ENCODE data around the gene C1QTNF6. TPM values are rescaled to one million over a fixed set of nuclear protein-coding genes. Genes with fewer than 3 reads are reported as not detected.

Gene C1QTNF6
- total RNA-seq, 1 donor from 2014 or later: 5.3 TPM

DNA sequence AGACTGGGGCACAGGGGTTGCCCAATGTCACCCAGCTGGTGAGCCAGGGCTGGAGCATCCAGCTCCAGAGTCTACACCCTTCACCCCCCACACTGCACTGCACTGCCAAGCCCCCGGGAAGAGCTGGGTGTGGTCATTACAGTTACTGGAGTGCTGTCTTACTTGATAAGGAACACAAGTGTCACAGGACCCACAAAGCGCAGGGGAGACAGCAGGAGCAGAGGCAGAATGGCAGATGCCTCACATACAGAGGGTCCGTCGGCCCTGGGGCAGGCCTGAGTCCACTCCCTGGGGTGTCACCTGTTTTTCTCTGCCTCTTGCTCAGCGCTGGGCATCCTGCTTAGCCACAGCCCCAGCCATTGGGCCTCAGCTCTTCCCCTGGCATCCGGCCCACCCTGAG is 46.1 kb downstream of the C1QTNF6 start:
- TF ChIP-seq, protein P1, sequence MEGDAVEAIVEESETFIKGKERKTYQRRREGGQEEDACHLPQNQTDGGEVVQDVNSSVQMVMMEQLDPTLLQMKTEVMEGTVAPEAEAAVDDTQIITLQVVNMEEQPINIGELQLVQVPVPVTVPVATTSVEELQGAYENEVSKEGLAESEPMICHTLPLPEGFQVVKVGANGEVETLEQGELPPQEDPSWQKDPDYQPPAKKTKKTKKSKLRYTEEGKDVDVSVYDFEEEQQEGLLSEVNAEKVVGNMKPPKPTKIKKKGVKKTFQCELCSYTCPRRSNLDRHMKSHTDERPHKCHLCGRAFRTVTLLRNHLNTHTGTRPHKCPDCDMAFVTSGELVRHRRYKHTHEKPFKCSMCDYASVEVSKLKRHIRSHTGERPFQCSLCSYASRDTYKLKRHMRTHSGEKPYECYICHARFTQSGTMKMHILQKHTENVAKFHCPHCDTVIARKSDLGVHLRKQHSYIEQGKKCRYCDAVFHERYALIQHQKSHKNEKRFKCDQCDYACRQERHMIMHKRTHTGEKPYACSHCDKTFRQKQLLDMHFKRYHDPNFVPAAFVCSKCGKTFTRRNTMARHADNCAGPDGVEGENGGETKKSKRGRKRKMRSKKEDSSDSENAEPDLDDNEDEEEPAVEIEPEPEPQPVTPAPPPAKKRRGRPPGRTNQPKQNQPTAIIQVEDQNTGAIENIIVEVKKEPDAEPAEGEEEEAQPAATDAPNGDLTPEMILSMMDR (IDR thresholded peaks at IDR 0.05): no peak
- Histone ChIP-seq H3K27me3 (ENCODE audit: low read depth) (peaks cover 4% of the 10 kb centered on the region), H3K36me3 (no peaks in the 10 kb centered on the region), H3K9me3 (no peaks in the 10 kb centered on the region), H3K4me3 (no peak overlapping the region), H3K4me1 (no peaks in the 10 kb centered on the region), H3K27ac (no peak overlapping the region)
- intact Hi-C loops (cut with DNase I): no loop called here
- DNase-seq: no peak
- no peak for ATAC-seq

GRCh38 chr22:37141476-37141875 is 46.6 kb downstream of the C1QTNF6 start:
- H3K27ac ChIP-seq: no peak overlapping the region
- H3K36me3 ChIP-seq: no peaks in the 10 kb centered on the region
- ATAC-seq (no peak), DNase-seq (no peak)
- intact Hi-C loops (cut with DNase I): no loop called here
- TF ChIP-seq, protein P1 (IDR thresholded peaks at IDR 0.05): no peak
- no peaks in the 10 kb centered on the region for H3K9me3 ChIP-seq
- H3K4me3 ChIP-seq: no peak overlapping the region
- H3K4me1 ChIP-seq: no peaks in the 10 kb centered on the region
- peaks cover 4% of the 10 kb centered on the region for H3K27me3 ChIP-seq (ENCODE audit: low read depth)

DNA sequence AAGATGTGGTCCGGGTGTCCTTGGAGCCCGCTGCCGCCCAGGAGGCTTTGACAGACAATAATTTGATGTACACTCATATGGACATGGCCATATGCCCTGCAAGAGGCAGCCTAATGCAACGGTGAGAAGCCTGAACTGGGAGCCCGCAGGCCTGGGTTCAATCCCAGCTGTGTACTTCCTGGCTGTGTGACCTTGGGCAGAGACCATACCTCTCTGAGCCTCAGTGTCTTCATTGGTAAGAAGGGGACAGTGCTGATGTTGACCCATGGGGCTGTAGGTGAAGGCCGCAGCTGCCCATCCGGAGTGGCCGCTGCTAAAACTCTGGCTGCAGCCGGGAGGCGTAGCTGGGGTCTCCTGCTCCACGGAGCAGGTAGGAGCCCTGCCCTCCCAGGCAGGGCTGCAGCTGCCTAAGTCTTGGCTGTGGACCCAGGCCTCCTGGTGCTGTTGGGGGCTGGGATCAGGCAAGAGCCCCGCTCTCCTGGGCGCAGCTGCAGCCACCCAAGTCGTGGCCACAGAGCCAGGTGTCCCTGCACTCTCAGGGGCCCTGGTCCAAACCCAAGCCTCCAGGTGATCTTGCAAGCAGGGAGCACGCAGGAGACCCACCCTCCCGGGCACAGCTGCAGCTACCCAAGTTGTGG is 47.2 kb downstream of the C1QTNF6 start:
- TF ChIP-seq, protein P1 (IDR thresholded peaks at IDR 0.05): no peak
- ATAC-seq (no peak), DNase-seq (no peak)
- Histone ChIP-seq H3K36me3 (no peaks in the 10 kb centered on the region), H3K27ac (no peak overlapping the region), H3K27me3 (ENCODE audit: low read depth) (peaks cover 4% of the 10 kb centered on the region), H3K4me1 (no peaks in the 10 kb centered on the region), H3K4me3 (no peak overlapping the region), H3K9me3 (no peaks in the 10 kb centered on the region)
- intact Hi-C loops (cut with DNase I): no loop called here

DNA sequence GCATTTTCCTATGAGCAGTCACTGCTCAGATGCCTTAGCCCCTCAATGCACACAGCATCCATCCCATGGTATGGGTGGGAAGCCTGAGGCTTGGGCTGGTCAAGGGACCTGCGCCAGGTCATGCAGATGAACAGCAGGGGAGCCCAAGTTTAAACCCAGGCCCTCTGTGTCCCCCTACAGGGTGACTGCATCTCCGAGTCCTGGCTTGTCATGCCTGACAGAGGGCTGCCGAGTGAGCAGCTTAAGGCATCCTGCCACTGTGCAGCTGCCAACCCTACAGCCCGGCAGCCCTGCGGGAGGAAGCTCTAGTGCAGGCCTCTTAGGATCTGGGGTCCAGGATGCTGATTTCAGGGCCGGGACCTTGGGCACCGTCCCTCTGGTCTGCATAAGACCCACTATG is 48.3 kb downstream of the C1QTNF6 start:
- Histone ChIP-seq H3K36me3 (no peaks in the 10 kb centered on the region), H3K9me3 (no peaks in the 10 kb centered on the region), H3K4me3 (no peak overlapping the region), H3K27me3 (ENCODE audit: low read depth) (peaks cover 4% of the 10 kb centered on the region), H3K4me1 (no peaks in the 10 kb centered on the region), H3K27ac (no peak overlapping the region)
- ATAC-seq (no peak), DNase-seq (no peak)
- intact Hi-C loops (cut with DNase I): no loop called here
- TF ChIP-seq, protein P1 (IDR thresholded peaks at IDR 0.05): no peak

- Histone ChIP-seq H3K4me1 (no peaks in the 10 kb centered on the region), H3K36me3 (no peaks in the 10 kb centered on the region), H3K27me3 (ENCODE audit: low read depth) (no peaks in the 10 kb centered on the region), H3K9me3 (no peaks in the 10 kb centered on the region), H3K4me3 (no peak overlapping the region), H3K27ac (no peak overlapping the region)
- TF ChIP-seq, protein P1 (IDR thresholded peaks at IDR 0.05): no peak
- ATAC-seq (no peak), DNase-seq (no peak)
- intact Hi-C loops (cut with DNase I): no loop called here
Measured at GRCh38 chr22:37138849-37139561, 49.0 kb downstream of the C1QTNF6 start.

Measured in lower lobe of right lung (tissue), 2 donors.